Measurements from ENCODE around the gene PLEKHG4B.

The PLEKHG4B gene

DNA sequence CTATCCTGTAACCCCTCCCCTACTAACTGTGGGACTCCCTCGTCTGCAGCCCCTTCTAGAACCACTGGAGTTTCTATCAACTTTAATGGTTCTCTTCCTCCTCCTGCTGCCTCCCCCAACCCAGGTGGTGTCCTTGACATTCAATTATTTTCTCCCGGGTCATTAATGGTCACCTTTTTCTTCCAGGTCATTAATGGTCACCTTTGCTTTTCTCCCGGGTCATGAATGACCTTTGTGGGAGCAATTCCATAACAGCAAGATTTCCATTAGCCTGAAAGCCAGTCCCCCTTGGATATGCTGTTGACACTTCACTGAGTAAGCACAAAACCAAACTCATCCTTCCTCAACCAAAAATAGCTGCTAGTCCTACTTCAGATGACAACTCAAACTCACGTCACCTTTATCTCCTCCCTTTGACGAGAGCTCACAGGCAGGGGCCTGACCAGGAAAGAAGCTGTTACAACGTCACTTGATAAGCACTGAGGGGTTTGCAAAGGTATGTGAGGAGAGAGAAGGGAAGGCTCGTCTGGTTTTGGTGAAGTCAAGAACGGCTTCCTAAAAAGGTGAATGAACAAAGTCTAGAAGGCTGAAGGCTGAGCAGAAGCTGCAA is 115.1 kb downstream of the PLEKHG4B start:
- no peak for DNase-seq
- Histone ChIP-seq H3K4me1 (ENCODE audit: low read length) (no peaks in the 10 kb centered on the region), H3K4me2 (ENCODE audit: low read depth, low read length) (no peak overlapping the region), H3K27me3 (replicated peaks; ENCODE audit: insufficient read depth, low read length) (no peaks in the 10 kb centered on the region), H3K4me3 (ENCODE audit: low read length) (no peak overlapping the region), H3K36me3 (replicated peaks; ENCODE audit: insufficient read depth, low read length) (0 out of 2 replicates have a peak, but pooled peaks cover 3% of the 10 kb centered on the region), H3K27ac (ENCODE audit: low read length) (no peak overlapping the region), H3K9me3 (replicated peaks; ENCODE audit: insufficient read depth, low read length) (no peaks in the 10 kb centered on the region), H3F3A (ENCODE audit: insufficient read depth, low read length) (no peaks in the 10 kb centered on the region), H3K79me2 (ENCODE audit: low read length) (peaks cover 45% of the 10 kb centered on the region), H3K9ac (ENCODE audit: low read length) (no peak overlapping the region), H3K9me2 (replicated peaks; ENCODE audit: insufficient read depth, low read length) (no peaks in the 10 kb centered on the region), H2AFZ (ENCODE audit: low read length) (no peak overlapping the region), H4K20me1 (ENCODE audit: insufficient read depth, low read length) (no peaks in the 10 kb centered on the region; the same call in 1 of the 2 replicates)
- TF ChIP-seq EZH2phosphoT487 (IDR thresholded peaks at IDR 0.05; ENCODE audit: low read length) (no peak), EZH2 (optimal IDR thresholded peaks at IDR 0.05; ENCODE audit: low read depth, low read length) (no peak)
- TF ChIP-seq, protein P1, sequence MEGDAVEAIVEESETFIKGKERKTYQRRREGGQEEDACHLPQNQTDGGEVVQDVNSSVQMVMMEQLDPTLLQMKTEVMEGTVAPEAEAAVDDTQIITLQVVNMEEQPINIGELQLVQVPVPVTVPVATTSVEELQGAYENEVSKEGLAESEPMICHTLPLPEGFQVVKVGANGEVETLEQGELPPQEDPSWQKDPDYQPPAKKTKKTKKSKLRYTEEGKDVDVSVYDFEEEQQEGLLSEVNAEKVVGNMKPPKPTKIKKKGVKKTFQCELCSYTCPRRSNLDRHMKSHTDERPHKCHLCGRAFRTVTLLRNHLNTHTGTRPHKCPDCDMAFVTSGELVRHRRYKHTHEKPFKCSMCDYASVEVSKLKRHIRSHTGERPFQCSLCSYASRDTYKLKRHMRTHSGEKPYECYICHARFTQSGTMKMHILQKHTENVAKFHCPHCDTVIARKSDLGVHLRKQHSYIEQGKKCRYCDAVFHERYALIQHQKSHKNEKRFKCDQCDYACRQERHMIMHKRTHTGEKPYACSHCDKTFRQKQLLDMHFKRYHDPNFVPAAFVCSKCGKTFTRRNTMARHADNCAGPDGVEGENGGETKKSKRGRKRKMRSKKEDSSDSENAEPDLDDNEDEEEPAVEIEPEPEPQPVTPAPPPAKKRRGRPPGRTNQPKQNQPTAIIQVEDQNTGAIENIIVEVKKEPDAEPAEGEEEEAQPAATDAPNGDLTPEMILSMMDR (IDR thresholded peaks at IDR 0.05; ENCODE audit: low read length), result no peak

DNA sequence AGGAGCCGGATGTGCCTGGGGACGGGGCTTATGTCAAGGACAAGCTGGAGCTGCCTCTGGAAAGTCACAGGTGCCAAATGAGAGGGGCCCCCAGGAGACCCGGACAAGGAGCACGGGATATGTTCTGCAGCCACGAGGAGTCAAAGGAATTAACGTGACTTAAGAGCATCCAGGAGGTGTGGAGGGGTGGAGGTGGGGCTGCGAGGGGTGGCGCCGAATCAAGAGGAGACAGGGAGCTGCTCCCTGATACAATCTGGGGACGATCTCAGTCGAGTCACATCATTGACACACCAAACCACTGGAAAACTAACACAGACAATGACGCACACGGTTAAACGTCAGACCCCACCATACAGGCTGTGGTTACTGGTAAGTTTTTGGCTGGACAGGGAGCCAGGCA is 115.6 kb downstream of the PLEKHG4B start:
- Histone ChIP-seq H3K36me3 (replicated peaks; ENCODE audit: insufficient read depth, low read length) (0 out of 2 replicates have a peak, but pooled peaks cover 3% of the 10 kb centered on the region), H3K4me2 (ENCODE audit: low read depth, low read length) (no peak overlapping the region), H3K9me2 (replicated peaks; ENCODE audit: insufficient read depth, low read length) (no peaks in the 10 kb centered on the region), H3K4me3 (ENCODE audit: low read length) (no peak overlapping the region), H3K9me3 (replicated peaks; ENCODE audit: insufficient read depth, low read length) (no peaks in the 10 kb centered on the region), H3F3A (ENCODE audit: insufficient read depth, low read length) (no peaks in the 10 kb centered on the region), H4K20me1 (ENCODE audit: insufficient read depth, low read length) (no peaks in the 10 kb centered on the region; the same call in 1 of the 2 replicates), H3K9ac (ENCODE audit: low read length) (no peak overlapping the region), H3K4me1 (ENCODE audit: low read length) (no peaks in the 10 kb centered on the region), H3K27ac (ENCODE audit: low read length) (no peak overlapping the region), H3K27me3 (replicated peaks; ENCODE audit: insufficient read depth, low read length) (no peaks in the 10 kb centered on the region), H2AFZ (ENCODE audit: low read length) (no peak overlapping the region), H3K79me2 (ENCODE audit: low read length) (peaks cover 44% of the 10 kb centered on the region)
- no peak for TF ChIP-seq EZH2phosphoT487 (IDR thresholded peaks at IDR 0.05; ENCODE audit: low read length)
- TF ChIP-seq, protein P1 (IDR thresholded peaks at IDR 0.05; ENCODE audit: low read length), result no peak
- no peak for TF ChIP-seq EZH2 (optimal IDR thresholded peaks at IDR 0.05; ENCODE audit: low read depth, low read length)
- no peak for DNase-seq

DNA sequence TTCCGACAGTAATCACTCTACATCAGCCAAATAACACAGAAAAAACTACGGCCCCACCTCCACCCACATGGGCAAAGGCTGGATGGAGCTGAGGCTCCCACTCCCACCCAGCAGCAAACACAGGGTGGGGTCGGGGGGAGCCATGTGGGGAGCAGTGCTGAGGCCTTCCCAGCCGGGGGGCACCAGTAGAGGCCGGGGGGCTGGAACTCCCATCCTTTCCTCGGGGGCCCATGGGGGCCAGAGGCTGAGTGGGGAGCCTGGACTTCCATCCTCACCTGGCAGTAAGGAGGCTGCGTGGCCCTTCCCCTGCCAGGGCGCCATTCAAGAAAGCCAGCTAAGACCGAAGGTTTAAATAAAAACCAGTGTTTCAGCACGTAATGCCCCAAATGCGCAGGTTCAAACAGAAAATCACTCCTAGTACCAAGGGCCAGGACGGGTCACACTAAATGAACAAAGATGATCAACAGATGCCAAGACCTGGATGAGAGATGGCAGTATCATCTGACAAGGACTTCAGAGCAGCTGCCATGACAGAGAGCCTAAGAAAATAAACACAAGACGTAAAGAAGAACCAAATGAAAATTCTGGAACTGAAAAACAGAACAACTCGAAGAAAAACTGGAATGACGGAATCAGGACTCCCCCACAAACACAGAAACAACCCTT is 116.6 kb downstream of the PLEKHG4B start:
- H3K36me3 ChIP-seq (replicated peaks; ENCODE audit: insufficient read depth, low read length), result 0 out of 2 replicates have a peak, but pooled peaks cover 3% of the 10 kb centered on the region
- peaks cover 48% of the 10 kb centered on the region for H3K79me2 ChIP-seq (ENCODE audit: low read length)
- H3K9ac ChIP-seq (ENCODE audit: low read length), result no peak overlapping the region
- no peaks in the 10 kb centered on the region for H3K9me2 ChIP-seq (replicated peaks; ENCODE audit: insufficient read depth, low read length)
- H3K4me1 ChIP-seq (ENCODE audit: low read length), result no peaks in the 10 kb centered on the region
- H3K4me3 ChIP-seq (ENCODE audit: low read length), result no peak overlapping the region
- TF ChIP-seq EZH2 (optimal IDR thresholded peaks at IDR 0.05; ENCODE audit: low read depth, low read length) (no peak), EZH2phosphoT487 (IDR thresholded peaks at IDR 0.05; ENCODE audit: low read length) (no peak)
- TF ChIP-seq, protein P1 (IDR thresholded peaks at IDR 0.05; ENCODE audit: low read length), result no peak
- H4K20me1 ChIP-seq (ENCODE audit: insufficient read depth, low read length), result no peaks in the 10 kb centered on the region; the same call in 1 of the 2 replicates
- no peak overlapping the region for H3K4me2 ChIP-seq (ENCODE audit: low read depth, low read length)
- no peak overlapping the region for H2AFZ ChIP-seq (ENCODE audit: low read length)
- no peak for DNase-seq
- H3K27me3 ChIP-seq (replicated peaks; ENCODE audit: insufficient read depth, low read length), result no peaks in the 10 kb centered on the region
- H3F3A ChIP-seq (ENCODE audit: insufficient read depth, low read length), result no peaks in the 10 kb centered on the region
- H3K9me3 ChIP-seq (replicated peaks; ENCODE audit: insufficient read depth, low read length), result no peaks in the 10 kb centered on the region
- no peak overlapping the region for H3K27ac ChIP-seq (ENCODE audit: low read length)

All from MM.1S (cell line).